Mesenchymal stem cell (in vitro differentiated cells and primary cell): ENCODE measurements around the gene P2RX7.
A peak's percentile ranks its signal among the peaks of the same experiment; 100 is the strongest.

Experiments used
- DNase-seq: peaks from one replicate; pipeline ENCODE4 v3.0.0-alpha.2; 2013
- H2AFZ ChIP-seq: one replicate; pipeline ENCODE4 v1.6.1; 2013; ENCODE audit warnings: low read depth, mild to moderate bottlenecking, control low read depth, inconsistent platforms, low read length, moderate library complexity
- H2AK5ac ChIP-seq: 2 replicates; pipeline ENCODE4 v1.6.1; 2013; ENCODE audit warnings: low read length, moderate library complexity, mild to moderate bottlenecking, inconsistent platforms; ENCODE audit not compliant: severe bottlenecking
- H2BK120ac ChIP-seq: one replicate; pipeline ENCODE4 v1.6.1; 2013; ENCODE audit warnings: low read depth, mild to moderate bottlenecking, inconsistent platforms, low read length, moderate library complexity
- H2BK12ac ChIP-seq, 2 experiments: one replicate each; pipeline ENCODE4 v1.6.1; 2013; ENCODE audit warnings: inconsistent platforms in 2 of 2, low read length in 2 of 2, mild to moderate bottlenecking in 2 of 2, moderate library complexity in 2 of 2, control low read depth in 1 of 2
- H2BK15ac ChIP-seq: one replicate; pipeline ENCODE4 v1.6.1; 2013; ENCODE audit warnings: mild to moderate bottlenecking, low read depth, inconsistent platforms; ENCODE audit not compliant: poor library complexity, severe bottlenecking
- H2BK5ac ChIP-seq: 2 replicates; pipeline ENCODE4 v1.6.1; 2013; ENCODE audit warnings: low read depth, mild to moderate bottlenecking, low read length, control low read depth, inconsistent platforms; ENCODE audit not compliant: poor library complexity, severe bottlenecking
- H3K14ac ChIP-seq, 2 experiments: one replicate each; pipeline ENCODE4 v1.6.1; 2013; ENCODE audit warnings: inconsistent platforms in 2 of 2, low read length in 2 of 2, control low read depth in 1 of 2, mild to moderate bottlenecking in 1 of 2, moderate library complexity in 1 of 2
- H3K18ac ChIP-seq, 2 experiments: one replicate each; pipeline ENCODE4 v1.6.1; 2013; ENCODE audit warnings: inconsistent platforms in 2 of 2, low read length in 2 of 2, control low read depth in 1 of 2, low read depth in 1 of 2, mild to moderate bottlenecking in 1 of 2
- H3K23ac ChIP-seq, 2 experiments: one replicate each; pipeline ENCODE4 v1.6.1; 2013; ENCODE audit warnings: inconsistent platforms in 2 of 2, low read length in 2 of 2, mild to moderate bottlenecking in 2 of 2, moderate library complexity in 2 of 2, control low read depth in 1 of 2
- H3K27ac ChIP-seq: 2 replicates; pipeline ENCODE4 v1.5.1; 2013; ENCODE audit warnings: mild to moderate bottlenecking, moderate library complexity, low read length, control low read depth, inconsistent platforms; ENCODE audit not compliant: poor library complexity, severe bottlenecking
- H3K27me3 ChIP-seq, 2 experiments: 2 replicates each; pipeline versions ENCODE4 v1.6.1 to v1.7.0; 2013; ENCODE audit warnings: low read length in 2 of 2, mild to moderate bottlenecking in 2 of 2, moderate library complexity in 2 of 2, control low read depth in 1 of 2, inconsistent platforms in 1 of 2; ENCODE audit not compliant: control insufficient read depth in 1 of 2, insufficient read depth in 1 of 2
- H3K36me3 ChIP-seq, 2 experiments: 2 replicates each; pipeline versions ENCODE4 v1.6.1 to v1.7.0; 2013; ENCODE audit warnings: low read length in 2 of 2, control low read depth in 1 of 2, inconsistent platforms in 1 of 2, low read depth in 1 of 2, mild to moderate bottlenecking in 1 of 2; ENCODE audit not compliant: insufficient read depth in 2 of 2, control insufficient read depth in 1 of 2
- H3K4ac ChIP-seq, 2 experiments: one replicate each; pipeline ENCODE4 v1.6.1; 2013; ENCODE audit warnings: inconsistent platforms in 2 of 2, low read length in 2 of 2, mild to moderate bottlenecking in 2 of 2, moderate library complexity in 2 of 2, control low read depth in 1 of 2, low read depth in 1 of 2
- H3K4me1 ChIP-seq: 2 replicates; pipeline ENCODE4 v1.6.1; 2013; ENCODE audit warnings: low read depth, low read length, control low read depth; ENCODE audit not compliant: control insufficient read depth, insufficient read depth
- H3K4me2 ChIP-seq: 2 replicates; pipeline ENCODE4 v1.6.1; 2013; ENCODE audit warnings: low read length, mild to moderate bottlenecking, inconsistent platforms; ENCODE audit not compliant: poor library complexity, severe bottlenecking
- H3K4me3 ChIP-seq, 2 experiments: 2 replicates each; pipeline versions ENCODE4 v1.5.1 to v1.7.0; 2013; ENCODE audit warnings: low read length in 2 of 2, mild to moderate bottlenecking in 2 of 2, control low read depth in 1 of 2, low read depth in 1 of 2; ENCODE audit not compliant: insufficient read depth in 1 of 2
- H3K79me1 ChIP-seq: replicated peaks from 2 replicates; pipeline ENCODE4 v1.6.1; 2013; ENCODE audit warnings: mild to moderate bottlenecking, control low read depth, low read length, inconsistent platforms; ENCODE audit not compliant: poor library complexity, severe bottlenecking
- H3K9ac ChIP-seq: 2 replicates; pipeline ENCODE4 v1.7.0; 2013; ENCODE audit warnings: mild to moderate bottlenecking, low read length, moderate library complexity
- H3K9me3 ChIP-seq: 2 replicates; pipeline ENCODE4 v1.7.0; 2013; ENCODE audit warnings: mild to moderate bottlenecking, low read length; ENCODE audit not compliant: control insufficient read depth
- H4K8ac ChIP-seq: one replicate; pipeline ENCODE4 v1.6.1; 2013; ENCODE audit warnings: inconsistent platforms, mild to moderate bottlenecking, low read length, moderate library complexity
- H4K91ac ChIP-seq: one replicate; pipeline ENCODE4 v1.6.1; 2013; ENCODE audit warnings: mild to moderate bottlenecking, low read length, inconsistent platforms
- WGBS: methylation state at CpG from one replicate; pipeline ENCODE4 v1.1.7; 2013; ENCODE audit warnings: mixed read lengths; 5-methylcytosine and 5-hydroxymethylcytosine counted together

Gene P2RX7

DNA sequence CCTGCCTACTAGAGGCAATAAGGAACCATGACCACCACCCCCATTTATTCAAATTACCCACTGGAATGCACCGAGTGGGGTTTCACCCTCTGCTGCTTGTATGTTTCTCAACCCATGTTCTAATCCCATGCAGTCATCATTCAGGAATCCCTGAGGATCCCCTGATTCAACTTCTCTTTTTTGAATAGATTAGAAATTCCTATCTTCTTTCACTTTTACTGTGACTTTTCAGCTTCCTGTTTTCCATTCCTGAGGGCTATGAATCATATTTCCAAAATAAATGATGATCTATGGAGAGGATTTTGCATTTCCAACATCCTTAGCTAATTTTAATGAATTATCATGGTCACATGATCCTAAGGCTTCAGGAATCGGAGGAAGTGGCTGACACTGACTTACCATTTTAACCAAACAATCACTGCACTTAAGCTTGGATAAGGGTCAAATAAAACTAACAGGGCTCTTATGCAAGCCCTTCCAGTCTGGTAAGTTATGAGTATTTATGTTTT lies 57.9 kb downstream of the P2RX7 start:
- Histone ChIP-seq H3K18ac (no peak overlapping the region), H2BK120ac (no peak overlapping the region), H3K4me2 (no peak overlapping the region), H4K91ac (no peak overlapping the region), H3K4ac (no peak overlapping the region), H3K27me3 (no peaks in the 10 kb centered on the region), H4K8ac (no peak overlapping the region), H3K9ac (peak overlapping the region; percentile 64), H3K23ac (no peak overlapping the region), H3K4me1 (peaks cover 10% of the 10 kb centered on the region), H2BK12ac (no peak overlapping the region), H3K4me3 (peak overlapping the region in 1 of 2 experiments; percentile 45), H3K27ac (peak overlapping the region; percentile 81), H3K36me3 (no peaks in the 10 kb centered on the region), H2BK5ac (no peak overlapping the region), H3K9me3 (peaks cover 3% of the 10 kb centered on the region), H2AK5ac (no peak overlapping the region), H3K79me1 (no peaks in the 10 kb centered on the region), H3K14ac (no peak overlapping the region), H2BK15ac (no peak overlapping the region), H2AFZ (no peak overlapping the region)
- WGBS = 5% methylated on average over 2 of the region's 2 CpGs
- peak; percentile 94 for DNase-seq

DNA sequence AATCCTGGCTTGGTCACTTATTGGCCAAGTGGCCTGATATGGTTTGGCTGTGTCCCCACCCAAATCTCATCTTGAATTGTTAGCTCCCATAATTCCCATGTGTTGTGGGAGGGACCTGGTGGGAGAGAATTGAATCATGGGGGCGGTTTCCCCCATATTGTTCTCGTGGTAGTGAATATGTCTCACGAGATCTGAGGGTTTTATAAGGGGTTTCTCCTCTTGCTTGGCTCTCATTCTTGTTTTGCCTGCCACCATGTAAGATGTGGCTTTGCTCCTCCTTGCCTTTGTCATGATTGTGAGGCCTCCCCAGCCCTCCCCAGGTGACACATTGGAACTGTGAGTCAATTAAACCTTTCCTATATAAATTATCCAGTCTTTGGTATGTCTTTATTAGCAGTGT lies 58.5 kb downstream of the P2RX7 start:
- DNase-seq = no peak
- Histone ChIP-seq H3K18ac (peak overlapping the region; percentile 10 to 58), H2BK5ac (no peak overlapping the region)

DNA sequence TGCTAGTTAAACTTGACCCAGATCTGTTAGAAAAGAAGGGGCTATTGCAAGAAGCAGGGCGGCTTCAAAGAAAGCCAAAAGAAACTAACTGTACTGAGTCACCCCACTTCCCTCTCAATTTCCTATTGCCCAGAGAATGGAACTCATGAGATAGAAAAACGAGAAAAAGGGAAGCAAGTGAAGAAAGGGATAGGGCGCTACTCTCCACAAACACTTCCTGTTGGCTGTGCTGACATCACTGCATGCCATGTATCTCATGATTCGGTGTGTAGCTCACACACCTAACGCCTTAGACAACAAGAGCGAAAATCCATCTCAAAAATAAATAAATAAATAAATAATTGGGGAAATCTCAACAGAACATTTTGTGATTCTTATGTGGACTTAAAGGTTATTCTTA lies 64.2 kb downstream of the P2RX7 start:
- WGBS = 100% methylated on average over 2 of the region's 6 CpGs
- H3K79me1 ChIP-seq = no peaks in the 10 kb centered on the region
- no peak overlapping the region for H2BK120ac ChIP-seq
- no peak overlapping the region for H3K4me2 ChIP-seq
- no peak overlapping the region for H2BK12ac ChIP-seq
- no peak overlapping the region for H3K23ac ChIP-seq
- no peak overlapping the region for H3K14ac ChIP-seq
- no peak overlapping the region for H3K4ac ChIP-seq
- H3K4me1 ChIP-seq = peaks cover 2% of the 10 kb centered on the region
- H3K9me3 ChIP-seq = no peaks in the 10 kb centered on the region
- H2AFZ ChIP-seq = no peak overlapping the region
- no peak overlapping the region for H3K9ac ChIP-seq
- no peak overlapping the region for H3K18ac ChIP-seq
- no peak overlapping the region for H2BK15ac ChIP-seq
- no peak overlapping the region for H2AK5ac ChIP-seq
- no peaks in the 10 kb centered on the region for H3K36me3 ChIP-seq
- no peak overlapping the region for H3K4me3 ChIP-seq
- no peaks in the 10 kb centered on the region for H3K27me3 ChIP-seq
- no peak overlapping the region for H3K27ac ChIP-seq
- no peak overlapping the region for H2BK5ac ChIP-seq
- no peak for DNase-seq
- no peak overlapping the region for H4K91ac ChIP-seq
- H4K8ac ChIP-seq = no peak overlapping the region

More for the DNA sequence above, 58.5 kb downstream of the P2RX7 start:
- peaks cover 1% of the 10 kb centered on the region for H3K9me3 ChIP-seq
- H2BK12ac ChIP-seq = peak overlapping the region; percentile 32 to 61
- WGBS = 94% methylated on average over 3 of the region's 3 CpGs
- peak overlapping the region; percentile 81 for H3K27ac ChIP-seq
- no peak overlapping the region for H3K4me2 ChIP-seq
- no peak overlapping the region for H3K14ac ChIP-seq
- peak overlapping the region; percentile 8 for H4K91ac ChIP-seq
- no peak overlapping the region for H3K23ac ChIP-seq
- H3K4me1 ChIP-seq = peaks cover 10% of the 10 kb centered on the region
- no peaks in the 10 kb centered on the region for H3K36me3 ChIP-seq
- H2BK120ac ChIP-seq = no peak overlapping the region
- no peak overlapping the region for H2BK15ac ChIP-seq
- no peaks in the 10 kb centered on the region for H3K79me1 ChIP-seq
- H3K4me3 ChIP-seq = peak overlapping the region in 1 of 2 experiments; percentile 45
- no peak overlapping the region for H4K8ac ChIP-seq
- H2AFZ ChIP-seq = no peak overlapping the region
- peak overlapping the region; percentile 93 for H2AK5ac ChIP-seq
- H3K9ac ChIP-seq = peak overlapping the region; percentile 64
- H3K27me3 ChIP-seq = no peaks in the 10 kb centered on the region
- no peak overlapping the region for H3K4ac ChIP-seq

DNA sequence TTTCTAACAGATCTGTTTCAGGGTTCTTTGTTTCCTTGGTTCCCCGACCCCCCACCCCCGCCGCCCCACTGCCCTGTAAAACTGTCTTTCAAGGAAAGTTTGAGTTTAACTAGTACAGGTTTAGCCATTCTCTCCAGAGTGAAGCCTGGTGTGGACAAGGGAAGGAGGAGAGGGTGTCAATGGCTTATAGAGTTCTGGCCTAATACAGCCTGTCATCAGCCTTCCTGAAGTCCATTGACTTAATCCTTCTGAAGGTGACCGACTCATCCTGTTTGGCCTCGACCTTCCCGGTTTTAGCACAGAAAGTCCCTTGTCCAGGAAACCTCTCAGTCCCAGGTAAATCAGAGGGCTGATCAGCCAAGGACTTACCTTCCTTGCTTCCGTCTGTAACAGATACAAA lies 66.3 kb downstream of the P2RX7 start:
- no peak overlapping the region for H2BK120ac ChIP-seq
- no peaks in the 10 kb centered on the region for H3K79me1 ChIP-seq
- no peak overlapping the region for H3K27ac ChIP-seq
- no peak overlapping the region for H2BK5ac ChIP-seq
- 92% methylated on average over 5 of the region's 7 CpGs for whole genome bisulfite sequencing
- H3K4me3 ChIP-seq = no peak overlapping the region
- H3K23ac ChIP-seq = no peak overlapping the region
- no peaks in the 10 kb centered on the region for H3K9me3 ChIP-seq
- H3K4me2 ChIP-seq = no peak overlapping the region
- no peak overlapping the region for H2AFZ ChIP-seq
- no peaks in the 10 kb centered on the region for H3K4me1 ChIP-seq
- H3K27me3 ChIP-seq = no peaks in the 10 kb centered on the region
- no peaks in the 10 kb centered on the region for H3K36me3 ChIP-seq
- no peak overlapping the region for H3K4ac ChIP-seq
- no peak overlapping the region for H3K9ac ChIP-seq
- H3K14ac ChIP-seq = no peak overlapping the region
- no peak for DNase-seq
- no peak overlapping the region for H2BK15ac ChIP-seq
- H4K8ac ChIP-seq = no peak overlapping the region
- H2BK12ac ChIP-seq = no peak overlapping the region
- H2AK5ac ChIP-seq = no peak overlapping the region
- no peak overlapping the region for H4K91ac ChIP-seq
- H3K18ac ChIP-seq = no peak overlapping the region
